ENCODE data around the gene ZBTB49.
"Not testable (repeated sequence)": the region's sequence is repeated elsewhere in the genome, so short reads cannot be mapped to it uniquely, and the experiment has no call there.

Gene ZBTB49

GRCh38 chr4:4289941-4290850 lies at the start of gene ZBTB49, which contains the start of gene LYAR:
TSS of gene ZBTB49 (plus strand) at chr4:4290251. CDS start at chr4:4299946, 9,695 bp downstream.
TSS of gene LYAR (minus strand) at chr4:4290154. CDS start at chr4:4283742, 6,412 bp downstream.
- DNase-seq (ENCODE audit: low read depth) = peak; percentile 95

GRCh38 chr4:4245172-4245571 lies 44.9 kb upstream of the ZBTB49 start:
- no peak for DNase-seq (ENCODE audit: low read depth)

GRCh38 chr4:4247696-4248028 lies 42.4 kb upstream of the ZBTB49 start:
- DNase-seq (ENCODE audit: low read depth) = no peak

GRCh38 chr4:4248029-4248884 lies 41.8 kb upstream of the ZBTB49 start, which contains the start of gene TMEM128:
TSS of gene TMEM128 (minus strand) at chr4:4248223. CDS start at chr4:4248202, 21 bp downstream.
- peak; percentile 89 for DNase-seq (ENCODE audit: low read depth)

GRCh38 chr4:4248885-4249203 lies 41.2 kb upstream of the ZBTB49 start:
- DNase-seq (ENCODE audit: low read depth) = no peak

GRCh38 chr4:4249342-4249741 lies 40.7 kb upstream of the ZBTB49 start:
- not testable (repeated sequence) for DNase-seq (ENCODE audit: low read depth)

GRCh38 chr4:4249866-4250265 lies 40.2 kb upstream of the ZBTB49 start:
- DNase-seq (ENCODE audit: low read depth) = no peak

GRCh38 chr4:4254199-4254598 lies 35.9 kb upstream of the ZBTB49 start:
- no peak for DNase-seq (ENCODE audit: low read depth)

GRCh38 chr4:4254666-4255065 lies 35.4 kb upstream of the ZBTB49 start:
- DNase-seq (ENCODE audit: low read depth) = no peak

GRCh38 chr4:4256799-4257198 lies 33.3 kb upstream of the ZBTB49 start:
- DNase-seq (ENCODE audit: low read depth) = no peak

GRCh38 chr4:4257705-4258104 lies 32.3 kb upstream of the ZBTB49 start:
- not testable (repeated sequence) for DNase-seq (ENCODE audit: low read depth)

- DNase-seq (ENCODE audit: low read depth) = no peak
These were observed 30.5 kb upstream of the ZBTB49 start for GRCh38 chr4:4259484-4260100.

GRCh38 chr4:4260185-4260751 lies 29.8 kb upstream of the ZBTB49 start:
- DNase-seq (ENCODE audit: low read depth) = no peak

GRCh38 chr4:4267981-4268380 lies 22.1 kb upstream of the ZBTB49 start:
- no peak for DNase-seq (ENCODE audit: low read depth)

GRCh38 chr4:4268776-4269175 lies 21.3 kb upstream of the ZBTB49 start:
- DNase-seq (ENCODE audit: low read depth) = no peak

GRCh38 chr4:4269331-4269731 lies 20.7 kb upstream of the ZBTB49 start:
- no peak for DNase-seq (ENCODE audit: low read depth)

- no peak for DNase-seq (ENCODE audit: low read depth)
These were observed 20.2 kb upstream of the ZBTB49 start for GRCh38 chr4:4269856-4270255.

GRCh38 chr4:4270529-4270928 lies 19.5 kb upstream of the ZBTB49 start:
- no peak for DNase-seq (ENCODE audit: low read depth)

- no peak for DNase-seq (ENCODE audit: low read depth)
These were observed 18.1 kb upstream of the ZBTB49 start for GRCh38 chr4:4271912-4272311.

- DNase-seq (ENCODE audit: low read depth) = no peak
These were observed 15.8 kb upstream of the ZBTB49 start for GRCh38 chr4:4274226-4274625.

GRCh38 chr4:4277531-4277930 lies 12.5 kb upstream of the ZBTB49 start:
- no peak for DNase-seq (ENCODE audit: low read depth)

GRCh38 chr4:4281787-4282186 lies 8.3 kb upstream of the ZBTB49 start:
- no peak for DNase-seq (ENCODE audit: low read depth)

Measured in activated T-cell treated with anti-CD3 and anti-CD28 coated beads for 24 hours (primary cell).